Measurements from ENCODE around the gene TFF2.

The TFF2 gene

DNA sequence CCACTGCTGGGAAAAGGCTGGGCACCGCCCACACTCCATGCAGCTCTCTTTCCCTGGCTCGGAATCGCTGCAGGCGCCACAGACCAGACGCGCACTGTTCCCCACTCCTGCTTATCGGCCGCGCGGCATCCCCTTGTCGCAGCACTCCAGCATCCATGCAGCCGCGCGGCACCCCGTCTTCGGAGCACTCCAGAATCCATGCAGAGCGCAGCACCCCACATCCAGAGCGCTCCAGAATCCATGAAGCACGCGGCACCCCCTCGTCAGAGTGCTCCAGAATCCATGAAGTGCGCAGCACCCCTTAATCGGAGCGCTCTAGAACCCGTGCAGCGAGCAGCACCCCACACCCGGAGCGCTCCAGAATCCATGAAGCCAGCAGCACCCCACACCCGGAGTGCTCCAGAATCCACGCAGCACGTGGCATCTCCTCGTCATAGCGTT is 45.1 kb downstream of the TFF2 start:
- DNase-seq (ENCODE audit: low read depth) = no peak

DNA sequence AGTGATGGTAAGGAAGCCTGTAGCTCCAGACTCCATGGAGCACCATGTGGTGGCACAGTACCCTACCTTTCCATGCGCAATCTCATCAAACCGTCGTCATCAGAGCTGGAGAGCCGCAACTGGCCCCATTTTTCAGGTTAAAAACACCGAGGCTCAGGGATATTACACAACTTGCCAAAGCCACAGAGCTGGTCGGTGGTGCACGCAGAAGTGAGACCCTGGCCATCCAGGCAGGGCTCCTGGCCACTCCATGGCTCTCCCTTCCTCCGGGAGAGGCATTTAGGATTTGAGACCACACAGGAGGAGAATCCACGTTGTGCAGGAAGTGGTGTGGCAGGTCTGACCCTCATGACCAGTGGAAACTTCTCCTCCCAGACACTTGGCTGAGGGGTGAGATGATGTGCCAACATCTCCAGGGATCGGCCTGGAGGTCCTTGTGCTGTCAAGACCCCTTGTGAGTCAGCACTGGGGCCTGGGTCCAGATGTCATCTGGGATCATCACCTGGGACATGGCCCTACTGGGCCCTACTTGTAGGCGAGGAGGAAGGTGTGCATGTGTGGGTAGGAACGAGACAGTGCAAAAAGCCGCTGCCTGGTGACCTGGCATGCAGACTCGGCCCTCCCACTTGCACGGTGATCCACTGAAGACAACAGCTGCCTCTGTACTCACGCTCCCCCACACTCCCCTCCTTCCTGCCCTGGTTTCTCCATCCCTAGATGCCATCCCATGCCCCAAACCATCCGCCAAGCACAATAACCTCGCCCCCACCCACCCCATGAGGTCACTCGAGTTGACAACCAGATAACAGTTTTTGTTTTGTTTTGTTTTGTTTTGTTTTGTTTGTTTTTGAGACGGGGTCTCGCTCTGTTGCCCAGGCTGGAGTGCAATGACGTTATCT is 46.0 kb downstream of the TFF2 start:
- DNase-seq (ENCODE audit: low read depth) = no peak

DNA sequence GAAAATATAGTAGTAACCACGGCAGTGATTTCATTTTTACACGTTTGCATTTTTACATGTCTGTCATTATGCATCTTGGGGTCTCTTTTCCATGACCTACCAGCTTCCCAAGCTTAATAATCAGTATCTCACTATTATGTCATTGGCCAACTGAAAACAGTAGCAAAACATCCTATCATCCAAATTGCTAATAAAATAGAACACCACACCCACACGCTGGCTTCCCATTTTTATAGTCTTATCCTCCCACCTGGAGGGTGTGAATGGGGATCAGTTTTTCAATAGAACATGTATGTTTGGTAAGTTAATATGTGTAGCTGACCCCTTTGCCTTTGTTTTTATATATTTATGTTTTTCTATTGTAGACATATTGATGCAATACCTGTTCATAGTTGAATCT is 47.4 kb downstream of the TFF2 start:
- DNase-seq (ENCODE audit: low read depth) = no peak

DNA sequence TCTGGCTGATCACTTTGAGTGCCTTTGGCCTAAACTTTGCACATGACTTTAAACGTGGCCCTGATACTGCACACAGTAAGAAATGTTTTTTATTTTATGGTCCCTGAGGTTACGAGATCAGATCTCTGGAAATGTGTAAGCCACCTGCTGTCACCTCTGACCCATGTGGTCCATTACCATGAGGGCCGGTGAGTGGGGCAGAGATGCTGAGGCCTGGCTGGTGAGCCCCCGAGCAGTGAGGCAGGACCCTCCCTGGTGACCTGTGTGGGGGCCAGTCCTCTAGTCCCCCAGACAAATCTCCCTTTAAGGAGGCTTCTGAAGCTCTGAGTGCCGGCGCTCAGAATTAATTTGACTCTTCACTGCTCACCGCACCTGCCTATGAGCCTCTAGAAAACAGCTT is 48.0 kb downstream of the TFF2 start:
- DNase-seq (ENCODE audit: low read depth) = no peak

DNA sequence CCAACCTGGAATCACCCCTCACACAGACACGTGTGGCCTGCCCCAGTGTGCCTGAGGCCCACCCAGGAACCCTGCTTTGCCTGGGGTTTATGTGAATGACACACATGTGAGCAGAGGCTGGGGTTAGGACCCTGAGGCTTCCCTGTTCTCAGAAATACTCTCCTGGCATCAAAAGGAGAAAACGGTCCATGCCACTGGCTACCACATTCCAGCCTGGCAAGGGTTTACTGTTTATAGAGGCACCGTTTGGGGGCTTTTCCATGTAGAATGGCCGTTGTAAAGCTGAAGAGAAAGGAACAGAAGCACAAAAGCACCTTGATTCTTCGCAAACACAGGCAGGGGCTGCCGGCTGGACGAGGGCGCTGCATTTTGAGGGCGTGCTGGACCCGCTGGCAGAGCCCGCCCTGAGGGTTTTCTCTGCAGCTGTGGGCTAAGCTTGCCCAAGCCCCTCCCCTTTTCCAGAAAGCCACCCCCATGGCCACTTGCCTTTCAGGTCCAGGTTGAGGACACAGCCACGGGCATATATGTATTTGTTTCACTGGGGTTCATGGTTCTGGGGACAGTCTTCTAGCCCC is 48.6 kb downstream of the TFF2 start:
- DNase-seq (ENCODE audit: low read depth) = no peak

DNA sequence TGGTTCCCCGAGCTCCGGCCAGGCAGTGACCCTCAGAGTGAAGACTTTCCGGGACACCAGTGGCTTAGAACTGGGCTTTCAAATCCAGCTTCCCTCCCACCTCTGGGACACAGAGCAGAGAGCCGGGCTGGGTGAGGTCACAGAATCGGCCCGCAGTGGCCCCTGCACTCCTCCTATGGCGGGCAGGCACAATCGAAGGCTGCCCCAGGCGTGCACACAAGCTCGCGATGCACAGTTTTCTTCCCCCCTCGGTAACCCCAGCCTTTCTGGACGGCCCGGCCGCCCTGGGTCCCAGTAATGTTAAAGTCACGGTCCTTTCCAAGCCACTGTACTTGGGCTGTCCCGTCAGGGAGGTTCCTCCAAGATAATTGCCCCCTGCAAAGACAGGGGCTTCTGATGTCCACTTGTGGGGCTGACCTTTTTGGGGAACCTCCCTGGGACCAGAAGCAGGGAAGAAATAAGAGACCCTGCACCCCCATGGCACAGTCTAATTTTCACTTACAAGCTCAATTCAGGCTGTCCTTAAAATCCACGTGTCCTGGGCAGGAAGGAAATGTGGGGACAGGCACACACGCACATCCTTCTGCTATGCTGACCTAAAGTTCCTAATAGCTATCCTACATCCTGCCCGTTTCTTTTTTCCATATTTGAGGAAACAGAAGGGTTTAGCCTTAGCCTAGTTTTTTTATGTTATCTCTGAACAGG is 49.3 kb downstream of the TFF2 start:
- no peak for DNase-seq (ENCODE audit: low read depth)

DNA sequence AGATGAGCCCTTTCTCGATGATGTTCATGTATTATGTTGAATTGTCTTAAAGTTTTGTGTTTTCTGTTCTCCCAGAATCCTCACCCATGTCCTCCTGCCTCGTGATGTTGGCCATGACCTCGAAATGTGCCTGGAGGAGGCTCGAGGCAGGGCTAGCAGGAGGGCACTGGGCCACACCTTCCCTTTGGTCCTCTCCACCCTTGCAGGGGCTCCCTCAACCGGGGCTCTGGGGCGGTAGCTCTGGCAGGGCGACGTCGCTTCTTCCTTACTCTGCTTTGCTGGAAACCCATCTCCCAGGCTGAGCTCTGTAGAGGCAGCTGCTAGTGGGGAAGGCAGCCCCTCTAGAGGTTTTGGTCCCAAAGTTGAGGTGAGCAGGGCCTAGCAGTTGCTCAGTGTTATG is 49.8 kb downstream of the TFF2 start:
- DNase-seq (ENCODE audit: low read depth) = no peak

DNA sequence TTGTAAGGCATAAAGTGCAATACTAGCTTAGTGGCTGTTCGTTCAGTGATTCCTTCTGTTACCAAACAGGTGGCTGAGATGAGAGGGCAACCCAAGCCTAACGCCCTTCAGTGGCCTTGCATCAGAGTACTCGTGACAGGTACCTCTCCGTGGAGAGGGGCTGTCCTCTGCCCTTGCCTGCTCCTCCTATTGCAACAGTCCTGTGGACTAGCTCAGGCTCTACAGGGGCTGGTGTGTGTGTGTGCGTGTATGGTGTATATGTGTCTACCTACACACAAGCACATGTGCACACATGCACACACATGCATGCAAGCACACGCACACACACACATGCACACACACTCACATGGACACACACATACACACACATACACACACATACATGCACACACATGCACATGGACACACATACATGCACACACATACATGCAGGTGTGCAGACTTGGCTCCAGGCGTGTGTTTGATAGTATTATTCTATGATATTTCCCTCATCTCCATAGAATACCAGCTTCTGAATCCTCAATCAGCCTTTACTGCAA is 50.7 kb downstream of the TFF2 start:
- DNase-seq (ENCODE audit: low read depth) = no peak

DNA sequence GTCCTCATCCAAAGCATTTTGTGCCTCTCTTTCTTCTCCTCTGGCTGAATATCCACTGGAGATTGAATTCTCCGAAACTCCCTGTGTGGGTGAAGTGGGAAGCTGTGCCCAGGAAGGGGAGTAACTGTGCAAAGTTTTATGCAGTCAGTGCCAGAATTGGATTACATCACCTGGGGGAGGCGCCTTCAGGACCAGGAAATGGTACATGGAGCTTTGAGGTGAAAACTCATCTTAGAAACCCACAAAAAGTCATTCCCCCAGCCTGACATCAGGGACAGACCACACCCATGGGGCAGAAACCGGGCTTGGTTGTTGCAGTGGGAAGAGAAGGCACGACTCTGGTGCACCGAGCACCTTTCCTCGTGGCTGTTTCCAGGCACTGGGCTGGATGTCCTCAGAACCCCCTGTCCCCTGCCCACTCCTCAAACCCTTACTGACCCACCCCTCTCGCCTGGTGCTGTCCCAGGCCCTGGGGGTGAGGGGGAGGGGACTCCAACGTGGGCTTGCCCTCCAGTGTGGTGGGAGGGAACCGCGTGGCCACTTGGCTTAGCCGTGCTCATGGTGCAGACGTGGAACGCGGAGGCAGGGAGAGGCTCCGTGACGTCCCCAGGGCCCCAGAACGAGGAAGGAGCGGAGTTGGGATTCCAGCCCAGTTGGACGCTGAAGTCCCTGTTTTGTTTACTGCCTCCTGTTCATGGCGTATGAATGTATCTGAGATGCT is 51.3 kb downstream of the TFF2 start:
- no peak for DNase-seq (ENCODE audit: low read depth)

DNA sequence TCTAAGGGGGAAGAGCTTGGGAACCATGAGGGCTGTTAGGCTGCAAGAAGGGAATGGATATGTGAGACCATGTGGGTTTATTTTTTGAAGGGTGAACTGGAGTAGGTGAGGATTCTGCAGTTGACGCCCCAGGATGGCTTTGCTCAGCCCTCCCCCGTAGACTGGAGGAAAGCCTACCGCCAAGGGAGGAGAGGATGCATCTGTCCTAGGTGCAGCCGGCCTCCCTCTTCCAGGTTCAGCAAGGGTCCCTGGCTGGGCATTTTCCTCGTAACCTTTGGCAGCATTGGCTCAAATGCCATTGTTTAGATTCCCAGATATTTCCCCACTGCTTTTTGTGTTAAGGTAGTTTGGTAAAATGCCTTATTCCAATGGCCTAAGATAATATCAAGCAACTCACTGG is 52.1 kb downstream of the TFF2 start:
- DNase-seq (ENCODE audit: low read depth) = no peak

DNA sequence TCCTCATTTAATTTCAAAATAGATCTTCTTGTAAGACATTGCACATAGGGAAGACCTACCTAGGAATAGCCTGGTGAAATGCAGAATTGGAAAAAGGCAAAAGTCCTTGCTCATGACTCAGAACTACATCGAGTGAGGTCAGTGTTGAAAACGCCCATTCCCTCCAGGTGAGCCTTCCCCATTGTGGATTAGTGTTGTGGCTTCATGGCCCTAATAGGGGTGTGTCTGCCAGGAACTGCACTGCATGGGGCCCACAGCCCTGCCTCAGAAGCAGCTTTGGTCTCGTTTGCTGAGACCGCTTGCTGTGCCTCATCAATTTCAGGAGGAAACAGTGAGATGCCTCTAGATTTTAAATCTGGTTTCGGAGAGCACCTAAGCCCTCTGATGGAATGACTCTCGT is 52.6 kb downstream of the TFF2 start:
- DNase-seq (ENCODE audit: low read depth) = no peak

DNA sequence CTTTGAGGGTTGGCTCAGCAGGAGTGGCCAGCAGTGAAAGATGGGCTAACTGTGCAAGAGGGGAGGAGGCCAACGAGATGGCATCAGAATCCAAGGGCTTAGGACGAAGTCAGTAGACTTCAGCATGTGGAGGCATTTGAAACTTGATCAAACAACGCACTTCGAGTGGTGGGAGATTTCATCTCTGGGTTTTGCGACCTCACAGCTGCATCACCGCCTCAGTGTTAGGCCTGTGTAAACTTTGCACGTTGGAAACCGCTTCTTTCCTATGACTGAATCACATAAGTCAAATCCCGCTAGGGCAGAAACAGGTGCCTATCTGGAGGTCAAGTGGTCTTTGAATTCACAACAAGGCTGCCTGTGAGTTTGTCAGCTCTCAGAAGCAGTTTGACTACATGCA is 53.4 kb downstream of the TFF2 start:
- DNase-seq (ENCODE audit: low read depth) = no peak

DNA sequence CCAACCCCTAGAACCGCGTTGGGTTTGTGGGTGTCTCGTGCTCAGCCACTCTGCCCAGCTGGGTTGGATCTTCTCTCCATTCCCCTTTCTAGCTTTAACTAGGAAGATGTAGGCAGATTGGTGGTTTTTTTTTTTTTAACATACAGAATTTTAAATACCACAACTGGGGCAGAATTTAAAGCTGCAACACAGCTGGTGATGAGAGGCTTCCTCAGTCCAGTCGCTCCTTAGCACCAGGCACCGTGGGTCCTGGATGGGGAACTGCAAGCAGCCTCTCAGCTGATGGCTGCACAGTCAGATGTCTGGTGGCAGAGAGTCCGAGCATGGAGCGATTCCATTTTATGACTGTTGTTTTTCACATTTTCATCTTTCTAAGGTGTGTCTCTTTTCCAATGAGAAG is 54.3 kb downstream of the TFF2 start:
- DNase-seq (ENCODE audit: low read depth) = no peak

All from stimulated activated CD8-positive, alpha-beta memory T cell treated with anti-CD3 and anti-CD28 coated beads, Interleukin-15, amount 100 ng/mL, for 1 hour (primary cell).